ENCODE data around the gene DERA. TPM values are rescaled to one million over a fixed set of nuclear protein-coding genes. Genes with fewer than 3 reads are reported as not detected.

DERA gene
- total and polyA plus RNA-seq, 11 donors, result 19.0 to 44.3 (median 23.8) TPM

DNA sequence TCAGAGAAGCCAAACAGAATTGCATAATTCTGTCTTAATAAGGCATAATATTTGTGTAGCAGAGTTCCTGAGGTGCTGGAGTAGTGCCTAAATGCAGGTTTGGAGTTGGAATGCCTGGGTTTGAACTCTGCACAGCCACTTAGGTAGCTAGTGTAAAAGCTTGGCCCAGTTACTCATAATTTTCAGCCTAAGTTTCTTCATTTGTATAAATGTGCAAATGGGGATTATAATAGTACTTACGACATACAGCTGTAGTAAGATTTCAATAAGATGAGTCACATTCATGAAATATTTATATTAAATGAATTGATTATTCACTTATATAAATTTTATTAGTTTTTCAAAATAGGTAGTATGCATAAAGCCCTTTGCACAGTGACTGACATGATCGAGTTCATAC, 175.8 kb downstream of the DERA start:
- 93 to 96% (median 95%) methylated on average over 2 of the region's 2 CpGs for WGBS, 4 donors
- intact Hi-C loops (cut with DNase I), result no loop called here
- Histone ChIP-seq H3K4me1 (no peaks in the 10 kb centered on the region), H3K4me3 (no peak overlapping the region), H3K9me3 (no peaks in the 10 kb centered on the region), H3K27ac (no peak overlapping the region), H3K36me3 (no peaks in the 10 kb centered on the region), H3K27me3 (no peaks in the 10 kb centered on the region)
- DNase-seq, result no peak
- ATAC-seq, result no peak
- TF ChIP-seq, protein P1, sequence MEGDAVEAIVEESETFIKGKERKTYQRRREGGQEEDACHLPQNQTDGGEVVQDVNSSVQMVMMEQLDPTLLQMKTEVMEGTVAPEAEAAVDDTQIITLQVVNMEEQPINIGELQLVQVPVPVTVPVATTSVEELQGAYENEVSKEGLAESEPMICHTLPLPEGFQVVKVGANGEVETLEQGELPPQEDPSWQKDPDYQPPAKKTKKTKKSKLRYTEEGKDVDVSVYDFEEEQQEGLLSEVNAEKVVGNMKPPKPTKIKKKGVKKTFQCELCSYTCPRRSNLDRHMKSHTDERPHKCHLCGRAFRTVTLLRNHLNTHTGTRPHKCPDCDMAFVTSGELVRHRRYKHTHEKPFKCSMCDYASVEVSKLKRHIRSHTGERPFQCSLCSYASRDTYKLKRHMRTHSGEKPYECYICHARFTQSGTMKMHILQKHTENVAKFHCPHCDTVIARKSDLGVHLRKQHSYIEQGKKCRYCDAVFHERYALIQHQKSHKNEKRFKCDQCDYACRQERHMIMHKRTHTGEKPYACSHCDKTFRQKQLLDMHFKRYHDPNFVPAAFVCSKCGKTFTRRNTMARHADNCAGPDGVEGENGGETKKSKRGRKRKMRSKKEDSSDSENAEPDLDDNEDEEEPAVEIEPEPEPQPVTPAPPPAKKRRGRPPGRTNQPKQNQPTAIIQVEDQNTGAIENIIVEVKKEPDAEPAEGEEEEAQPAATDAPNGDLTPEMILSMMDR (IDR thresholded peaks at IDR 0.05), result no peak
- TF ChIP-seq POLR2A (IDR thresholded peaks at IDR 0.05), result no peak

Other genes with a start within 250 kb of the DERA start
- gene EPS8, start 121.9 kb upstream of the DERA start, total RNA-seq, result 10 to 100 TPM; 11.7 to 56.0 (median 20.9) TPM
- 10 to 100 TPM; 12.5 to 22.9 TPM for gene EPS8, start 121.9 kb upstream of the DERA start, polyA plus RNA-seq
- 100 to 1,000 TPM in 6 of 9 donors, 10 to 100 TPM in 3; 61.6 to 176 (median 111) TPM for gene STRAP, start 28.9 kb upstream of the DERA start, total RNA-seq
- 100 to 1,000 TPM; 148 to 237 TPM for gene STRAP, start 28.9 kb upstream of the DERA start, polyA plus RNA-seq